Liver (tissue), 9 donors: Measurements from ENCODE around the gene ATP11A. TPM values are rescaled to one million over a fixed set of nuclear protein-coding genes. Genes with fewer than 3 reads are reported as not detected.
"Not testable (repeated sequence)": the region's sequence is repeated elsewhere in the genome, so short reads cannot be mapped to it uniquely, and the experiment has no call there.

Experiments
- DNase-seq: peaks from one replicate; pipeline ENCODE4 v3.0.0-alpha.2; 2017; ENCODE audit warnings: low spot score
- H3K27ac ChIP-seq, 2 donors: one replicate each; pipeline ENCODE4 v1.7.0; 2013; ENCODE audit warnings: inconsistent platforms in 2 of 2, low read length in 2 of 2, control low read depth in 1 of 2, low read depth in 1 of 2, mild to moderate bottlenecking in 1 of 2
- H3K27me3 ChIP-seq, 4 donors: one replicate each; pipeline versions ENCODE4 v1.6.1 to v1.7.0; 2013; ENCODE audit warnings: low read length in 3 of 4, inconsistent platforms in 1 of 4, mild to moderate bottlenecking in 1 of 4, moderate library complexity in 1 of 4; ENCODE audit not compliant: control insufficient read depth in 4 of 4, insufficient read depth in 4 of 4
- H3K36me3 ChIP-seq, 4 donors: one replicate each; pipeline versions ENCODE4 v1.6.1 to v1.7.0; 2013; ENCODE audit warnings: low read length in 3 of 4, mild to moderate bottlenecking in 3 of 4, low read depth in 1 of 4, moderate library complexity in 1 of 4; ENCODE audit not compliant: control insufficient read depth in 4 of 4, insufficient read depth in 3 of 4
- H3K4me1 ChIP-seq, 4 donors: one replicate each; pipeline versions ENCODE4 v1.6.1 to v1.7.0; 2013; ENCODE audit warnings: low read length in 3 of 4, mild to moderate bottlenecking in 3 of 4, moderate library complexity in 1 of 4; ENCODE audit not compliant: control insufficient read depth in 4 of 4, insufficient read depth in 4 of 4
- H3K4me3 ChIP-seq, 3 donors: one replicate each; pipeline versions ENCODE4 v1.6.1 to v1.7.0; 2013; ENCODE audit warnings: low read length in 3 of 3, control low read depth in 1 of 3, low read depth in 1 of 3, mild to moderate bottlenecking in 1 of 3
- H3K9ac ChIP-seq, 2 donors: one replicate each; pipeline ENCODE4 v1.7.0; 2013; ENCODE audit warnings: low read length in 2 of 2, mild to moderate bottlenecking in 2 of 2, moderate library complexity in 2 of 2, control low read depth in 1 of 2, low read depth in 1 of 2
- H3K9me3 ChIP-seq, 4 donors: one replicate each; pipeline versions ENCODE4 v1.6.1 to v1.7.0; 2013; ENCODE audit warnings: low read length in 3 of 4; ENCODE audit not compliant: control insufficient read depth in 4 of 4
- ATF3 ChIP-seq: IDR thresholded peaks from 2 replicates; pipeline ENCODE4 v1.6.1; 2016; ENCODE audit warnings: antibody characterized with exemption
- CTCF ChIP-seq: fragments of 150-350 bp; IDR thresholded peaks from 2 replicates; pipeline ENCODE4 v1.5.1; 2017; ENCODE audit warnings: improper control_type of control experiment, low read depth, low read length; ENCODE audit not compliant: missing input control
- EGR1 ChIP-seq, 2 donors: IDR thresholded peaks; 2 replicates each; pipeline ENCODE4 v1.6.1; 2016 to 2018; ENCODE audit warnings: antibody characterized with exemption in 2 of 2, low read depth in 2 of 2
- FOXA1 ChIP-seq: IDR thresholded peaks from 2 replicates; pipeline ENCODE4 v1.6.1; 2016; ENCODE audit warnings: antibody characterized with exemption
- FOXA2 ChIP-seq: IDR thresholded peaks from 2 replicates; pipeline ENCODE4 v1.6.1; 2016; ENCODE audit warnings: antibody characterized with exemption
- GABPA ChIP-seq, 2 donors: IDR thresholded peaks in 1 of 2; conservative IDR thresholded peaks in 1 of 2; 2 replicates each; pipeline ENCODE4 v1.6.1; 2016; ENCODE audit warnings: antibody characterized with exemption in 2 of 2, mild to moderate bottlenecking in 1 of 2, moderate library complexity in 1 of 2
- HNF4A ChIP-seq, 2 donors: conservative IDR thresholded peaks; 2 replicates each; pipeline ENCODE4 v1.6.1; 2016; ENCODE audit warnings: antibody characterized with exemption in 2 of 2, mild to moderate bottlenecking in 2 of 2
- HNF4G ChIP-seq: IDR thresholded peaks from 2 replicates; pipeline ENCODE4 v1.6.1; 2016; ENCODE audit warnings: antibody characterized with exemption
- JUND ChIP-seq, 2 donors: IDR thresholded peaks; 2 replicates each; pipeline ENCODE4 v1.6.1; 2016; ENCODE audit warnings: antibody characterized with exemption in 2 of 2
- NR2F2 ChIP-seq: IDR thresholded peaks from 2 replicates; pipeline ENCODE4 v1.6.1; 2016; ENCODE audit warnings: antibody characterized with exemption
- RAD21 ChIP-seq, 2 donors: IDR thresholded peaks; 2 replicates each; pipeline ENCODE4 v1.6.1; 2016; ENCODE audit warnings: antibody characterized with exemption in 2 of 2, mild to moderate bottlenecking in 2 of 2
- REST ChIP-seq: IDR thresholded peaks from 2 replicates; pipeline ENCODE4 v1.6.1; 2016; ENCODE audit warnings: antibody characterized with exemption, mild to moderate bottlenecking
- RXRA ChIP-seq, 2 donors: IDR thresholded peaks; 2 replicates each; pipeline ENCODE4 v1.6.1; 2017 to 2018; ENCODE audit warnings: antibody characterized with exemption in 2 of 2, mild to moderate bottlenecking in 1 of 2
- SP1 ChIP-seq: IDR thresholded peaks from 2 replicates; pipeline ENCODE4 v1.6.1; 2018; ENCODE audit warnings: antibody characterized with exemption, mild to moderate bottlenecking
- TAF1 ChIP-seq: conservative IDR thresholded peaks from 2 replicates; pipeline ENCODE4 v1.6.1; 2016; ENCODE audit warnings: antibody characterized with exemption, mild to moderate bottlenecking
- YY1 ChIP-seq: IDR thresholded peaks from 2 replicates; pipeline ENCODE4 v1.6.1; 2016; ENCODE audit warnings: antibody characterized with exemption, mild to moderate bottlenecking
- ZBTB33 ChIP-seq: IDR thresholded peaks from 2 replicates; pipeline ENCODE4 v1.6.1; 2016; ENCODE audit warnings: antibody characterized with exemption
- WGBS: extraction: QIAGEN DNeasy Blood & Tissue Kit; methylation state at CpG from one replicate; pipeline ENCODE4 v1.1.7; 2013; 5-methylcytosine and 5-hydroxymethylcytosine counted together
- polyA plus RNA-seq, 2 donors: library from polyadenylated mRNA; stranded (reverse) in 1 of 2; unstranded in 1 of 2; fragments of 200-250 nt in 1 of 2; fragments of >200 nt in 1 of 2; fragmentation: Nextera tagmentation in 1 of 2; extraction: Ambion mirVana in 1 of 2; gene quantifications; one replicate each; pipeline versions ENCODE4 v1.2.1 to v1.2.3, GENCODE V29; 2013 to 2015
- total RNA-seq, 2 donors: library from RNA; depleted of rRNA; stranded (reverse); fragments of >200 nt; gene quantifications; one replicate each; pipeline ENCODE4 v1.2.3, GENCODE V29; 2014
- donor health status: healthy.
- donor health status: healthy.
- donor health status: healthy.
- donor health status: healthy.
- donor health status: healthy.

ATP11A gene
- total and polyA plus RNA-seq, 4 donors, result 8.7 to 27.9 (median 13.8) TPM

GRCh38 chr13:112684071-112684845 lies 5.6 kb upstream of the ATP11A start:
- no peak overlapping the region for H3K9ac ChIP-seq
- H3K27ac ChIP-seq, result no peak overlapping the region
- H3K36me3 ChIP-seq, result no peaks in the 10 kb centered on the region
- no peak for DNase-seq
- H3K4me3 ChIP-seq, result no peak overlapping the region
- H3K4me1 ChIP-seq, result peaks cover 0 to 17% (median 3%) of the 10 kb centered on the region in 4 donors
- H3K27me3 ChIP-seq, result no peaks in the 10 kb centered on the region
- TF ChIP-seq FOXA1, result no peak
- no peak for TF ChIP-seq RXRA (IDR thresholded peaks at IDR 0.05)
- no peak for TF ChIP-seq RAD21 (IDR thresholded peaks at IDR 0.05)
- TF ChIP-seq EGR1 (IDR thresholded peaks at IDR 0.05; ENCODE audit: low read depth in 2 of 2), result no peak
- no peaks in the 10 kb centered on the region for H3K9me3 ChIP-seq
- WGBS, result 97% methylated on average over 18 of the region's 18 CpGs

- TF ChIP-seq SP1 (peak; percentile 67), YY1 (peak; percentile 43), HNF4A (conservative IDR thresholded peaks at IDR 0.05) (peak; percentile 37 to 41), EGR1 (IDR thresholded peaks at IDR 0.05; ENCODE audit: low read depth in 2 of 2) (peak in 1 of 2 donors; percentile 31), JUND (IDR thresholded peaks at IDR 0.05) (peak in 1 of 2 donors; percentile 32), RXRA (IDR thresholded peaks at IDR 0.05) (peak in 1 of 2 donors; percentile 35)
- DNase-seq, H3K27ac ChIP-seq, H3K9ac ChIP-seq, H3K9me3 ChIP-seq, H3K27me3 ChIP-seq, H3K36me3 ChIP-seq, H3K4me3 ChIP-seq: not testable (repeated sequence)
- H3K4me1 ChIP-seq, result peaks cover 0 to 17% (median 3%) of the 10 kb centered on the region in 4 donors
- WGBS, result 51% methylated on average over 9 of the region's 9 CpGs
Measured at GRCh38 chr13:112685189-112685805, 4.5 kb upstream of the ATP11A start.

GRCh38 chr13:112685896-112686295 lies 3.9 kb upstream of the ATP11A start:
- H3K4me1 ChIP-seq, result peaks cover 0 to 17% (median 3%) of the 10 kb centered on the region in 4 donors
- no peak overlapping the region for H3K9ac ChIP-seq
- H3K27me3 ChIP-seq, result no peaks in the 10 kb centered on the region
- H3K27ac ChIP-seq, result no peak overlapping the region
- no peak for DNase-seq
- no peak overlapping the region for H3K4me3 ChIP-seq
- no peaks in the 10 kb centered on the region for H3K36me3 ChIP-seq
- WGBS, result 90% methylated on average over 4 of the region's 4 CpGs
- H3K9me3 ChIP-seq, result no peaks in the 10 kb centered on the region
- TF ChIP-seq RXRA (IDR thresholded peaks at IDR 0.05), result no peak
- TF ChIP-seq JUND (IDR thresholded peaks at IDR 0.05), result no peak
- no peak for TF ChIP-seq ZBTB33
- no peak for TF ChIP-seq HNF4G
- no peak for TF ChIP-seq REST
- TF ChIP-seq NR2F2, result no peak
- no peak for TF ChIP-seq RAD21 (IDR thresholded peaks at IDR 0.05)
- no peak for TF ChIP-seq FOXA2
- TF ChIP-seq HNF4A (conservative IDR thresholded peaks at IDR 0.05), result no peak
- TF ChIP-seq EGR1 (IDR thresholded peaks at IDR 0.05; ENCODE audit: low read depth in 2 of 2), result no peak
- no peak for TF ChIP-seq TAF1
- TF ChIP-seq GABPA (IDR thresholded peaks at IDR 0.05 in 1 of 2, conservative IDR thresholded peaks at IDR 0.05 in 1 of 2), result no peak
- no peak for TF ChIP-seq ATF3
- no peak for TF ChIP-seq CTCF
